ENCODE measurements around the gene SLAMF1.

- TF ChIP-seq, protein P1, sequence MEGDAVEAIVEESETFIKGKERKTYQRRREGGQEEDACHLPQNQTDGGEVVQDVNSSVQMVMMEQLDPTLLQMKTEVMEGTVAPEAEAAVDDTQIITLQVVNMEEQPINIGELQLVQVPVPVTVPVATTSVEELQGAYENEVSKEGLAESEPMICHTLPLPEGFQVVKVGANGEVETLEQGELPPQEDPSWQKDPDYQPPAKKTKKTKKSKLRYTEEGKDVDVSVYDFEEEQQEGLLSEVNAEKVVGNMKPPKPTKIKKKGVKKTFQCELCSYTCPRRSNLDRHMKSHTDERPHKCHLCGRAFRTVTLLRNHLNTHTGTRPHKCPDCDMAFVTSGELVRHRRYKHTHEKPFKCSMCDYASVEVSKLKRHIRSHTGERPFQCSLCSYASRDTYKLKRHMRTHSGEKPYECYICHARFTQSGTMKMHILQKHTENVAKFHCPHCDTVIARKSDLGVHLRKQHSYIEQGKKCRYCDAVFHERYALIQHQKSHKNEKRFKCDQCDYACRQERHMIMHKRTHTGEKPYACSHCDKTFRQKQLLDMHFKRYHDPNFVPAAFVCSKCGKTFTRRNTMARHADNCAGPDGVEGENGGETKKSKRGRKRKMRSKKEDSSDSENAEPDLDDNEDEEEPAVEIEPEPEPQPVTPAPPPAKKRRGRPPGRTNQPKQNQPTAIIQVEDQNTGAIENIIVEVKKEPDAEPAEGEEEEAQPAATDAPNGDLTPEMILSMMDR (IDR thresholded peaks at IDR 0.05), result no peak
- TF ChIP-seq EZH2 (IDR thresholded peaks at IDR 0.05) (no peak), EZH2phosphoT487 (IDR thresholded peaks at IDR 0.05) (no peak)
These were observed 1.3 kb downstream of the SLAMF1 start for GRCh38 chr1:160645386-160646130.
